ENCODE results near the gene SLC6A1. TPM values are rescaled to one million over a fixed set of nuclear protein-coding genes. Genes with fewer than 3 reads are reported as not detected.

The SLC6A1 gene
- polyA plus RNA-seq, 4 donors = 0.76 to 1.3 (median 0.90) TPM

DNA sequence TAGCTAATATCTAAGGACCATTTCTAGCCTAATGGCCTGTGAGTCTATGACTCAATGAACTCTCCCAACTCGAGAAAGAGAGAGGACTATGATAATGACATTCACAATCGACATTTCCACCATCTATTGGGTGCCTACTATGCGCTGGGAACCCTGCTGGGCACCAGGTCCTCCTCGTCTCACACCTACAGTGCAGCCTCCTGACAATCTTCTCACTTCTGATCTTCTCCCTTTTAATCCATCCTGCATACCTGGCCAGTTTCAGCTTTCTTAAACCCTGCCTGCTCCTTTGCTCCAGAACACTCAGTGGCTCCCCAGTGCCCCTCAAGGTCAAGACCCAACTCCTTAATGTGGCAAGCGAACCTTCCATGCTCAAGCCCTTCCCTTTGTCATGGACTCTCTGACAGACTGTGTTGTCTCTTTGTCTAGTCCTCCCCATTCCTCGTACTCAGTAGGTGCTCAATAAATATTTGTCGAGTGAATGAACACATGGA is 3.5 kb upstream of the SLC6A1 start:
- no peak for DNase-seq (ENCODE audit: low read depth in 4 of 4, low spot score in 3 of 4)

DNA sequence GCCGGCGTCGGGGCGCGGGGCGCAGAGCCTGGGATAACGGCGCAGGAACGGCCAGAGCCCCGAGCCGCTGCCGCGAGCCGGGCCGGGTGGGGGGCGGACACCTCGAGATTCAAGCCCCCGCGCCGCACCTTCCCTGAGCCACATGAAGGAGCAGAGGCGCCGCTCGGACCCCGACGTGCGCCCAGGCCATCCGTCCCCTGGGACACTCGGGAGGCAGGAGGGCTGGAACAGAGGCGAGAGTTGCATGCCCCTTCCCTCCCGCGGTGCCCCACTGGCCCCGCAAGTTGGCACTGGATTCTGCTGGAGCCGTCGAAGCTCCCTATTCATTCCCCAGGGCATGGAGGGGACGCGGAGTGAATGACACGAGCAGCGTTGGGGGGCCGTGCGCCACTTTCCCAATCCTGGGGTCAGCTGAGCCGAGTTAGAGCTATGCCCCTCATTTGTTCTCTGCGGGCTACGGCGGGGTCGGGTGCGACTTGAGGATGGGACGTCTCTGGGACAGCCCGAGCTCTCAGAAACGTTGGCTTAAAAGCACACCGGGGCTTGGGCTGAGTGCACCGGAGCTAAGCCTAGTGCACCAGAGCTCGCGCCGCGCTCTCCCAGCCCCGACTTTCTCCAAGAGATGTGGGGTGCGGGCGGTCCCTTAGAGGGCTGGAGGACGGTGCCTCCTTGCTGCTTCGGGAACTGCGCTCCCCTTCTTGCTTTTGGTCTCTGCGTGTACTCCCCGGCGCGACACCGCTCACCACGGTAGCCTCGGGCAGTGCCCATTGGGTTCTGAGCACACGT is 588 bp downstream of the SLC6A1 start:
- no peak for DNase-seq (ENCODE audit: low read depth in 4 of 4, low spot score in 3 of 4)

DNA sequence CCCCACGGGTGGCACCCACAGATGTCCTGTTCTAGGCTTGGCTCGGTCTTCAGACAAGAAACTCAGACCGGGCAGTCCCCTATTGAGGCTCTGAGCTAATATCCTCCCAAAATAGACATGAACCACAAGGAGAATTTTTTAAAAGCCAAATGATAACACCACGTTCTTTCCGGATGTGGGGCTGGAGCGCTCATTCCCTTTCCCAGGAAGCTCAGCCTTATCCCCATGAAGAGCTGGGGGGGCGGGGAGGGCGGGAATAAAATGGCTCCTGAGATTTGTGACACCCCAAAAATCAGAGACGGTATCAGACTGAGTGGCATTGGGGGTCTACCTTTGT is 1.1 kb downstream of the SLC6A1 start:
- DNase-seq (ENCODE audit: low read depth in 4 of 4, low spot score in 3 of 4) = no peak

GRCh38 chr3:10994306-10994705 is 1.8 kb downstream of the SLC6A1 start:
- DNase-seq (ENCODE audit: low read depth in 4 of 4, low spot score in 3 of 4) = no peak

DNA sequence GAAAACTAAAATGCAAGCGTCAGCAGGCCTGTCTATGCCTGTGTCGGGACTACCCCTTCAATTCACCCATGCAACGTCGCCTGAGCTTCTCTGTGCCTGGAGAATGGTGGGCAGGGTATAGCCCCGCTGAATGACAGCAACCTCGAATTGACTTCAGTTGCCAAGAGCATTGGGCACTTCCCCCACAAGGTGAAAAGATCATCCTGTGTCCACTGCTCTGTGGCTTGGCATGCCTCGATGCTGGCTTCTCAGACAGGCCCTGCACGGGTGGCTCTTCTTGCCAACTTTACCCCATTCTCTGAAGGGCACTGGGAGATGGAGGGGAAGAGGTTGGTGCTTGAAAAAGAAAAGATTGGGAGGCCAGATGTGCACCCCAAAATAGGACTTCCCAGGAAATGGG is 3.3 kb downstream of the SLC6A1 start:
- no peak for DNase-seq (ENCODE audit: low read depth in 4 of 4, low spot score in 3 of 4)

- DNase-seq (ENCODE audit: low read depth in 4 of 4, low spot score in 3 of 4) = no peak
Observed at GRCh38 chr3:10996345-10997013, 3.9 kb downstream of the SLC6A1 start.

GRCh38 chr3:10997196-10997595 is 4.6 kb downstream of the SLC6A1 start:
- DNase-seq (ENCODE audit: low read depth in 4 of 4, low spot score in 3 of 4) = no peak

DNA sequence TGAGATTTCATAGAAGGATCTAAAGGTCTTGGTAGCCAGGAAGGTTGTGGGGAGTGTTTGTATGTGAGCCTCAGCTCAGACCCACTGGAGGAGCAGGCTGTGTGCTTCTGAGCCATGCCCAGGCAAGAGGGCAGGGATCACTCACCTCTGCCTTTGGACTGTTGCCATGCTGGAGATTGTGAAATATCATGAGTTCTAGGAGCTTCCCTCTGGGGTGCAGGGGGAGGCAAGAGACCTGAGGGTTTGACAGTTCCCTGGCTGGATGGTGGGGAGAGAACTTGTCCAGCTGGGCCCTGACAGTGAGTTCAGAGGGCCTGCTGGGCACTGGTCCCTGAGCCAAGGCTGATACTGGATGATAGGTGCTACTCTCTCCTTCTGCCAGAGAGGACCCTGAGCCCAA is 6.0 kb downstream of the SLC6A1 start:
- no peak for DNase-seq (ENCODE audit: low read depth in 4 of 4, low spot score in 3 of 4)

GRCh38 chr3:10999221-11000107 is 6.9 kb downstream of the SLC6A1 start:
- DNase-seq (ENCODE audit: low read depth in 4 of 4, low spot score in 3 of 4) = no peak

- DNase-seq (ENCODE audit: low read depth in 4 of 4, low spot score in 3 of 4) = no peak
Observed at GRCh38 chr3:11000528-11000927, 8.0 kb downstream of the SLC6A1 start.

GRCh38 chr3:11001020-11001657 is 8.6 kb downstream of the SLC6A1 start:
- no peak for DNase-seq (ENCODE audit: low read depth in 4 of 4, low spot score in 3 of 4)

DNA sequence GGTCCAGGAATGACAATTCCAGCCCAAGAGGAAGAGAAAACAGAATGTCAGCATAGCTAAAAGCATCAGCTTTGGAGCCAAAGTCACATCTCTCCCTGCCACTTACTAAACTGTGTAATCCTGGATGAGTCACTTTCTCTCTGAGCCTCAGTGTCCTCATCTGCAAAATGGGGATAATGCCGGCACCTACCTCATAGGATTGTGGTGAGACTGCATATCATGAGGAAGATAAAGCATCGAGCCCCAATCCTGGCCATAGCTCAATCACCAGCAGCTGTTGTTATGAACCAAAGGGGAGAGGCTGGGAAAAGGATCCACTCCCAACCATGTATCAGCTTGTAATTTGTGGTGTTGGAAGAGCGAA is 9.1 kb downstream of the SLC6A1 start:
- no peak for DNase-seq (ENCODE audit: low read depth in 4 of 4, low spot score in 3 of 4)

DNA sequence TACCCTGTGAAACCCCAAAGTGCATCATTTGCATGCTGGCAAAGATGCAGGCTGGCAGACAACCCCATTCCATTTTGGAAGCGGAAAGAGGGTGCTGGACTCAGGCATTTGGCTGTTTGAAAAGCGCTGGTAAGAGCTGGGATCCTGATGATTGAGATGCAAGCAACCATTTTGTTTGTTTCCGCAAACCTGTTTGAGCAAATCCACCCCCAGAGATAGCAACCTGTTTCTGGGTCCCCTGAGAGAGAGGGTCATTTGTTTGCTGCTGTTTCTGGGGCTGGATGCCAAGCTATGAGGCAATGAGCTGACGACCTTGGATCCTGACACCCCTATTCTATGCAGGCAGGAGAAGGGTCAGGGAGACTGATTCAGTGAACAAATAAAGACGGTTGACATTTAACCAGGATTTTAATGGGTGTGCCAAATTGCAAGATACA is 9.8 kb downstream of the SLC6A1 start:
- DNase-seq (ENCODE audit: low read depth in 4 of 4, low spot score in 3 of 4) = no peak

- DNase-seq (ENCODE audit: low read depth in 4 of 4, low spot score in 3 of 4) = no peak
Observed at GRCh38 chr3:11004563-11004962, 12.0 kb downstream of the SLC6A1 start.

DNA sequence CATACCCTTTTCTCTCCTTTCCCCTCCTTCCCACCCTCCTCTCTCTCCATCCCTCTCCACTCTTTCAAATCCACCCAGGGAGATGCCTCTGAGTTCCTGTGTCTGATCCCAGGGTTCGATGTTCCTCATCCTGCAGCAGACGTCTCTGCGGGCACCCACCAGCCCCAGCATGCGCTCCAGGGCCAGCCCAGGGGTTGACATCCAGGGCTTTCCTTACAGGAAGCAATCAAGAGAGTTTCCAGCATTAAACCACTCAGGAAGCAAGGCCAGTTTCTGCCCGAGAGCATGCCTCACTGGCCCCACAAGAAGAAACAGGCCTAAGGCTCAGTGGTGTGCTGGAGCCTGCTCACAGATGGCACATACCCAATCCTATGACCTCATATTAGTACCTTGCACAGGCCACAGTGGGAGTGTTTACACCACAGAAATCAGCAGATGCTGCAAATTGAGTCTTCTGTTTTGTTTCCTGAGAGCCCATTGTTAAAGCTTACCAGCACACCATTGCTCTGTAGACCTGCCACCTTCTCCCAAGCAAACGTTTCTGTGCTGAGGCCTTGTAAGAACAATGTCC is 13.2 kb downstream of the SLC6A1 start:
- no peak for DNase-seq (ENCODE audit: low read depth in 4 of 4, low spot score in 3 of 4)

GRCh38 chr3:11006986-11007933 is 14.7 kb downstream of the SLC6A1 start:
- no peak for DNase-seq (ENCODE audit: low read depth in 4 of 4, low spot score in 3 of 4)

DNA sequence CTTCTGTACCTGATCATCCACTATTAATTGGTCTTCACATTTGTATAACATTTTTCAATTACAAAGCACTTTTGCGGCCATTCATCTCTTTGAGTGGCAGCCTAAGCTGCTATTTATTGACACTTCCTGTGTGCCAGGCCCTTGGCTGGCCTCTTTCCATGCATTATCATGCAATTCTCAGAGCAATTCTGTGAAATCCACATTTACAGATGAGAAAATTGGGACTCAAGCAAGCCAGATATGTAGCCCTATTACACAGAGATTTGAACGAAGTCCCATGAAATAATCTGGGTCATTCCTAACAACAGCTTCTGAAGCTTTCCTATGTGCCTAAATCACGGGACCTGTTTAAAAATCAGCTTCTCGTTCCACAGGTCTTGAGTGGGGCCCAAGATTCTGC is 17.4 kb downstream of the SLC6A1 start:
- DNase-seq (ENCODE audit: low read depth in 4 of 4, low spot score in 3 of 4) = no peak

DNA sequence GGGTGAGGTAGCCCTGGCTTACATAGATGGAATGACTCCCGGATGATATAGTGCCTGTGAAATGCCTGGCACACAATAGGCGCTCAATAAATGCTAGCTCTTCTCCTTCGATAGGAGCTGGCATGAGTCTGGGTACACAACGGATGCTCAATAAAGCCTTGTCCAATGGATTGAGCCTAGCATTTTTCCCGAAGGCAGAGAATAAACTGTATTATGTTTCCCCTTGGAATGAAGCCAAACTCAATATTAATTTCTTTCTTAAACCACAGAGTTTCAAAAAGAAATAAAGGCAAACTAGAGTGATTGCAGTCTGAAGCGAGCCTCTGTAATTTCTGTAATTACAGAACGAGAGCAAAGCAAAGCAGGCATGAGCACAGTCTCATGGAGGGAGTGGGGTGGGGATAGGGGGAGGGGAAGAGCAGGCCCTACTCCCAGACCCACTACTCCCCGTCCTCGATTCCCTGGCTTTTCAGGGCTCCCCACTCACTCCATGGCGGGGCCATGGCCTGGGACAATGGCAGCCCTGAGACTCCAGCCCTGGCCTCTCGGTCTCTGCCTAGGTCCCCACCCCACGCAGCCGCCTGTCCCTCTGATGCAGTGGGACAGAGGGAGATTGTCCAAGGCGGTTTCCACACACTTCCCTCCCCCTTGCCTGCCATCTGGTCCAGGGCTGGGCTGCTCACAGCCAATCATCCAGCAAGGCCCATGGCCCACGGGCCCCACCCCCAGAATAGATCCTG is 18.0 kb downstream of the SLC6A1 start:
- no peak for DNase-seq (ENCODE audit: low read depth in 4 of 4, low spot score in 3 of 4)

DNA sequence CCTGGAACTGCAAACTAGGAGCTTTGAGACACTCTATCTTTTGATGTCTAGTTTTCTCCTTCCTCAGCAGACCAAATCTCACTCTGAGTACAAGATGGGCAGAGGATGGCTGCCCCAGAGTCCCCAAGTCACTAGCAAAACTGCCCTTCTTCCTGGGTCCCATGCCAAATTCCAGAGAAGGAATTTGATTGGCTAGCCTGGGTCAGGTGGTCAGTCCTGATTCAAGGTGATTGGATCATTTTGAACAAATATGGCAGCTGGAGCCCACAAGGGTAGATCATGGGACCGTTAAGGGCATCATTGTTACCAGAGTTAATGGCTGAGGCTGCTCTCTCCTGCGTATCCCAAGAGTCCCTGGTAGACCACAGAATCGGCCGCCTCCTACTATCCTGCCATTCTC is 21.7 kb downstream of the SLC6A1 start:
- DNase-seq (ENCODE audit: low read depth in 4 of 4, low spot score in 3 of 4) = no peak

Data from left renal pelvis (tissue), 4 donors.